HG03520 (cell line): ENCODE results near the gene WNK2.

Experiments used
- ATAC-seq: cut with Tn5 transposase; IDR thresholded peaks from one replicate; pipeline ENCODE4 v1.9.1; 2021; ENCODE audit warnings: mild to moderate bottlenecking, moderate library complexity; ENCODE audit not compliant: unreplicated experiment

WNK2 gene

DNA sequence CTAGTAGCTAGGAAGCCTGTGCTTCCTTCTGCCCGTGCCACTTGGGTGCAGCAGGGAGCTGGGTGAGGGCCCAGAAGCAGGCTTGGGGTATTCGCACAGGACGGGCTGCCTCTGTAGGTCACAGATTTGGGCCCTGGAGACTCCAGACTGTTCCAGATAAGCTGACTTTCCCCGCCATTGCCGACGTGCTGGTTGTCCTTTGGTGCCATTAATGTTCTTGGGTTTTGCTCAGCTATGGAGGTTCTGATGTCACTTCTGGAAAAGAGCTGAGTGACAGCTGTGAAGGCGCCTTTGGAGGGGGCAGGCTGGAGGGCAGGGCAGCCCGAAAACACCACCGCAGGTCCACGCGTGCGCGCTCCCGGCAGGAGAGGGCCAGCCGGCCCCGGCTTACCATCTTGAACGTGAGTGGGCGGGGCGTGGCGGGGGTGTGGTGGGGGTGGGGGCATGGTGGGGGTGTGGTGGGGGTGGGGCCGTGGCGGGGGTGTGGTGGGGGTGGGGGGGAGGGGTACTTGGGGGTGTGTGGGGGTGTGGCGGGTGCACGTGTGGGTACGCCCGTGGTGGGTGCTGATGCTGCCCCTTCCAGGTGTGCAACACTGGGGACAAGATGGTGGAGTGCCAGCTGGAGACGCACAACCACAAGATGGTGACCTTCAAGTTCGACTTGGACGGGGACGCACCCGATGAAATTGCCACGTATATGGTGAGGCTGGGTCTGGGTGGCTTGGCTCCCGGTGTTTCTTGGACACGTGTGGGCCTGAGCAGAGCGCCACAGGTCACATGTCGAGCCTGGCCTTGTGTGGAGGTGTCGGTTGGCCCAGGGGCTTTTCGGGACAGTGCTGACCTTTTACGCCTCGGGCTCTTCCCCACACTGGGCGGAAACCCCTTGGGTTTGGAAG, 79.6 kb downstream of the WNK2 start:
- ATAC-seq, result no peak

DNA sequence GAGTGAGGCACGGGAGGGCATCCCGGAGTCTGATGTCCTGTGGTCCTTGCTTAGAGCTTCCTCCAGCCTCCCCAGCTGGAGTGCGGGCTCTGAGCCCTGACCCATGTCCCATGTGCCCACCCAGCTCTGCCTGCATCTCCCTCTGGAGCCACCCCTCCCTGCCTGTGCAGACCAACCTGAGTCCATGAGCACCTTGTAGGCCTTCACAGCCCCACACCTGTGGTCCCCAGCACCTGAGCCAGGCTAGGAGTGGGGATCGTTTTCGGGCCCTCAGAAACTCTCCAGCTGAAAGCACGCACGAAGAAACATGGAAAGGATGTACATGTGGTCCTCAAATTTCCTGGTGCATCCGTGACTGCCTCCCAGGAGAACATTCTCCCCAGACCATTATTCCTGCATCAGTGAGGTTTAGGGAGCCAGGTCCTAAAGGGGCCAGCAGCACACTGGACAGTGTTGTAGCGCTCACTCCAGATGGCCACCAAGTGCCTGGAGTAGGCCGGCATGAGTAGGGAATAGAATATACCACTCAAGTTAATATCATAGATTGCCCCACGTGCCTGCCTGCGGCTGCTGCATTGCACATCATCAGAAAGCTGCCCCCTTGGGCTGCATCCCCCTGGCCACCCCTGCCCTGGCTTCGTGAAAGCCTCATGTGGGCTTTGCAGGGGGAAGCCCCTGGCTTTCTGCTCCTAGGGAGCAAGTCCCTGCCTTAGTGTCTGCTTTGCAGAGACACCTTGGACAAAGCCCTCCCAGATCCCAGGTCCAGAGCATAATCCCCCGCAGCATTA, 80.6 kb downstream of the WNK2 start:
- ATAC-seq, result no peak

DNA sequence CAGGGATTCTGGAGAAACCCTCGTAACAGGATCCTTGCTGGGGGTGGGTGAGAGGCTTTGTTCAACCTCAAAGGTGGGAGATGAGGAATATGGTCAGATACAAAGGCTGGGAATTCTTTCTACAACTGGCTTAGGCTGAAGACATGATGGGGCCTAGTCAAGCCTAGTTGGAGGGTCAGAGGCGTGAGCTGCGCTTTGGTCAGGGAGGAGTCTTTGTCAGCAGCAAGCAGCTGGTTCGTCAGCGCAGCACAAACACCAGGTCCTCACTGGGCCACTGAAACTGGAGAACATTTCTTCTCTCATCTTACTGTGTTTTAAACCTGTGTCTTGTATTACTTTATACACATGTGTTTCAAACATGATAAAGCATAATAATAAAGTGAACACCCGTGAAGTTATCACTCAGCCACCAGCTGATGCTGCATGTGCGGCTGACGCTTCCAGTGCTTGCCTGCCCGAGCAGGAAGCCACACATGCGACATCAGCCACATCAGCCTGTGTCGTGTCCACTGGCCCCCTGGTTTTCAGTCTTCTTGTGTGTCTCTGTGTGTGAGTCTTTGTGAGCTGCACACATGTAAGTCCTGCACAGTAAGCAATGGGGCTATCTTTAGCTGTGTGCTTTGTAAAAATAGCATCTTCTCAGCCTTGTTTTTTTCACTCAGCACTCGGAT, 81.5 kb downstream of the WNK2 start:
- no peak for ATAC-seq

DNA sequence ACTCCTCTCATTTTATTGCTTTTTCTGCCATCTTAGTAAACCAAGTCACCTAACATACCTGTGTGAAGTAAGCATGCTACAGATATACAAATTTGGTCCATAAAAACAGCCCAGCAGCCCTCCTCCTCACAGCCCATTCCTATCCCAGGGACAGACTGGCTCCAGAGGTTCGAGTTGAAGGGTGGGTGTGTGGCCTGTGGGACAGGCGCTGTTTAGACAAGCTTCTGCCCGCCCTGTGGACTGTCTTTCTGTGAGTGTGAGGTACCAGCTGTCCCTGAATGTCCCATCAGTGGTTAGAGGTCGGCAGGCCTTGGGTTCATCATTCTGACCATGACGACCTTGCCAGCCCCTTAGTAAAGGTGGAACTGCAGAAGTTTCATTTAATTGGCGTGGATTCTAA, 82.0 kb downstream of the WNK2 start:
- ATAC-seq, result no peak

DNA sequence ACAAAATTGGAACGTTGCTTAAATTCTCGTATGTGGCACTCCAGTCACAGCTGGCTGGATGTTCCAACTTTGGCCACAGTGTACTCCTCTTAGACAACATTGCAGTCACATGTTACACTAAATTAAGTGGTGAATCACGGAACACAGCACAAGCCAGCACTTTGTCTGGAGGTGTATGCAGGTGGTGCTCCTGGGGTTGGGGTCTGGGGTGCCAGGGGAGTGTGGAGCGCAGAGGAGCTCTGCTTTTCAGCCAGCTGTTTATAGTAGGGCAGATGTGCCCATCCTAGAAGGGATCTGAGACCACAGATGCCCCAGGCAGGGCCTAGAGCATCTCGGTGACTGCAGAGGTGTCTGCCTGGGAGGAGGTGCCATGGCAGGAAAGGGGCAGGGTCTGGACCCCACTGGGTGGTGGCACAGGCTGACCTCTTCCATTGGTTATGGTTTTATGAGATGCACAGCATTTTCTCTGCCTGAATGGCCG, 82.6 kb downstream of the WNK2 start:
- no peak for ATAC-seq

DNA sequence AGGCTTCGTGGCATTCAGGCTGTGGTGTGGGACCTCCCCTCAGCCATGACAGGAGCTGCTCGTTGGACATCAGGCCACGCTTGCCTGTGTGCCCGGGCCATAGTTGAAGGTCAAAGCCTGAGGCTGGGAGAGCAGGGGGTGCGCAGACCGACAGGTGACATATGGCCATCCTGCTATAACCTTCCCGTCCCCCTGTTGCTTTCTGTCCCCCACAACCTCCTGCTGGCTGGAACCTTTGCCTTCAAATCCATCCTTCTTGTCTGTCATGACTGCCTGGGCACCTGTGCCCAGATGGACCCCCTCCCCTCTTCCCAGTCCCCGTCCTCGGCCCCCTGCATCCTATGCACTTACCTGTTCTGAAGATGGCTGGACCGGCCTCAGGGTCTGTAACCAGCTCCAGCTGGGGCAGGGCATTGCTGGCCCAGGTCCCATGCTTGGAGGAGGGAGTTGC, 83.2 kb downstream of the WNK2 start:
- ATAC-seq, result no peak

DNA sequence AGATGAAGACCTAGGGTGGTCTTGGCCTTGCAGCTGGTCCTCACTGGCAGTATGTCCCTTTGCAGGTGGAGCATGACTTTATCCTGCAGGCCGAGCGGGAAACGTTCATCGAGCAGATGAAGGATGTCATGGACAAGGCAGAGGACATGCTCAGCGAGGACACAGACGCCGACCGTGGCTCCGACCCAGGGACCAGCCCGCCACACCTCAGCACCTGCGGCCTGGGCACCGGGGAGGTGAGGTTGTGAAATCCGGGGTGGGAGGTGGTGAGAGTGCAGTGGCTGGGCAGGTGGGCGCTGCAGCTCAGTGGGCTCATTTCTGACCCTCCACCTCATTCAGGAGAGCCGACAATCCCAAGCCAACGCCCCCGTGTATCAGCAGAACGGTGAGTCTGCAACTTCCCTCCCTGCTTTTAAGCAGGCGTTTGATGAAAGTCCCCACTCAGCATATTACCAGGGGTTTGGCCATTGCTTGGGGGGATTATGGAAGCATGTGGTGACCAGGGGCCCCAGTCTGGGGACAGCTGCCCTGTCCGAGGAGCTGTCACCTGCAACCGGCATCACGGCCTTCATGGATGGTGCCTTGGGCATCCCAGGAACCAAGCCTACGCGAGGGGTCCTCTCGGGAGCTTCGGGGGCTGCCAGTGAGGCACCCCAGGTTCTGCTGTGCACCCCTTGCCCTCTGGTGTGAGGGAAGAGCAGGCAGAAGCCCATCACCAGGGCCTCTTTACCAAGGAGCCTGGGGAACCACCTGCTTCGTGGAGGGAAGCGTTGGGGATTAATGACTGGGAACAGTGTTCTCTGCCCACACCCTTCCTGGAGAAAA, 84.0 kb downstream of the WNK2 start:
- ATAC-seq, result no peak

DNA sequence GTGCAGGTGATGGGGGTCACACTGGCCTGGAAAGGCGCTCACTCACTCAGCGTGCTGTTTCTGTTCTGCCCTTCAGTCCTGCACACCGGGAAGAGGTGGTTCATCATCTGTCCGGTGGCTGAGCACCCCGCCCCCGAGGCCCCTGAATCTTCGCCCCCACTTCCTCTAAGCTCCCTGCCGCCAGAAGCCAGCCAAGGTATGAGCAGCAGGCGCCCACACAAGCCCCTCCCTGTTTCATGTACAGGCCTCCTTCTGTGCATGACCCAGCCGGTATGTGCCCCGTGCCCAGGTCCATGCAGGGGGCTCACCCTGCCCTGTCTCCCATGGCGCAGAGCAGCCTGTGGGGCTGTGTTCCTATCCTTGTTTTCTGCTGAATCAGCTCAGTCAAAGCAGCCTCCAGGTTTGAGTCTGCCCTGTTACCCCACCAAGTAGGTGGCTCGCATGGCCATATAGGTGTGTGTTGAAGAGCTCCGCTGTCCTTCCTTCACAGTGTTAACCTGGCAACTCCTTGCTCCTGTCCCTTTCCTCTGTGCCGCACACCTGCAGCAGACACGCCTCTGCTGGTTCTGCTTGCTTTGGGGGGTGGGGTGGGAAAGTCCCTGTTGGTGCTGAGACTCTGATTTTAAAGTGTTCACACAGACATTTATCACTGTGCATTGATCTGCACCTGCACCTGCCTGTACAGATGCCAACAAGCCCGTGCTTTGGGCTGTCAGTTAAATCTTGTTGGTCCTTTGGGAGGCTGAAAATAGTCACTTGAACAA, 84.8 kb downstream of the WNK2 start:
- ATAC-seq, result no peak

DNA sequence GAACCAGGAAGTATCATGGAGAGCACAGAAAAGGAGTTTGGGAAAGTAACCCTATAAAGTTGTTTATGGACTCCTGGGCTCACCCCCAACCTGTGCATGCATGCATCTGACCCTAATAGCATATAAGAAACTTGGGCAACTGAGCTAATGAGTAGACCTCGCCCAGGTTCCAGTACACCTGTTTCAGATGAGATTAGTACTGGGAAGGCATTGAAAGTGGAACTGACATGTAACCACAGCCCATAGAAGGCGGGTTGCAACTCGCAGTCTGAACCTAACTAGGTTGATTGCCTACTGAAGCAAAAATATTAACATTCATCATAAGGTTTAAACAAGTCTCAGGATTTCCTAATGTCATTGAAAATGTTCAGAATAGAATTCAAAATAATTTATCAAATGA, 87.0 kb downstream of the WNK2 start:
- ATAC-seq, result no peak

DNA sequence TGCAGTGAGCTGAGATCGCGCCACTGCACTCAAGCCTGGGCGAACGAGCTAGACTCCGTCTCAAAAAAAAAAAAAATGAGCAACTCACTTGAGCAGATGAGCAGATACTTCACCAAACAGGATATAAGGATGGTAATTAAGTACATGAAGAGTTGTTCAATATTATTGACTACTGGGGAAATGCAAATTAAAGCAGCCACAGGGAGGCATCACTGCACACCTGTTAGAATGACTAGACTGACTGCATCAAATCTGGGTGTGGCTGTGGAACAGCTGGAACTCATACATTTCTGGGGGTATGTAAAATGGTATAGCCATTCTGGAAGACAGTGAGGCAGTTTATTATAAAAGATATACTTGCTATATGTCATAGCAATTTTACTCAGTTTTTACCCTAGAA, 93.0 kb downstream of the WNK2 start:
- no peak for ATAC-seq

DNA sequence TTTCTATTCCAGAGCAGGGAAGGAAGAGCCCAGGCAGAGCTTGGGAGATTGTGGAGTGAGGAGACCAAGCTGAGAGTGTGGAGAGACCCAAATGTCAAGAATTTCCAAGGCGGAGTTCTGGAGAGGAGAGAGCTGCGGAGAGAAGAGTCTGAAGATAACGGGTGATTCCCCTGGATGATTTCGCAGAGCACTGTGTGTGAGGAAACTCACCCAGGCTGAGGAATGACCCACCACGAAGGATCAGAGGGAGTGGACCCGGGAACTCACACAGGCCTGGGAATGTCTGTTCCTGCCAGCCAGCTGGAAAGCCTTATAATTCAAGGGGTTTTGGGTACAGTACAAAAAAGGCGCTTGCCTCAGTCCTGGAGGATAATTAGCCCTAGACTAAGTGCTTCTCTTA, 94.2 kb downstream of the WNK2 start:
- no peak for ATAC-seq

DNA sequence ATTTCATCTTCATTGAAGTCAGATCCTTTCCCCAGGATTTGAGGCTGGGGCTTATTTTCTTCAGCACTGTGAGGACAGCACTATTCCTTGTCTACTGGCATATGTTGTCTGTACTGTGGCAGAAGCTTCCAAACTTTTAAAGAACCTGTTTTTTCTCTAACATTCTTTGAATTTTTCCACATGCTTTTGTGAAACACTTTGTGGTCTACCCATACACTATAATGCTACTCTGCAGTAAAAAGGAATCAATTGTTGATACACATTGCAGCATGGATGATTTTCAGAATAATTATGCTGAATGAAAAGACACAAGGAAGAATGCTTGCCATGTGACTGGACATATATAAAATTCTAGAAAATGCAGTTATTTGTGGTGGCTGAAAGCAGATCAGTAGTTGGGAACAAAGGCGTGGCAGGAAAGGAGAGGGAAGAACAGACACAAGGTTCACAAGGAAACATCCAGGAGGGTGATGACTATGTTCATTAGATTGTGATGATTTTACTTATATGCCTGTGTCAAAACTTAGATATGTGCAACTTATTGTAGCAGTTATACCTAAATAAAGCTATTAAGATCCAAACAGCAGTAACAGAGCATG, 96.8 kb downstream of the WNK2 start:
- ATAC-seq, result no peak

DNA sequence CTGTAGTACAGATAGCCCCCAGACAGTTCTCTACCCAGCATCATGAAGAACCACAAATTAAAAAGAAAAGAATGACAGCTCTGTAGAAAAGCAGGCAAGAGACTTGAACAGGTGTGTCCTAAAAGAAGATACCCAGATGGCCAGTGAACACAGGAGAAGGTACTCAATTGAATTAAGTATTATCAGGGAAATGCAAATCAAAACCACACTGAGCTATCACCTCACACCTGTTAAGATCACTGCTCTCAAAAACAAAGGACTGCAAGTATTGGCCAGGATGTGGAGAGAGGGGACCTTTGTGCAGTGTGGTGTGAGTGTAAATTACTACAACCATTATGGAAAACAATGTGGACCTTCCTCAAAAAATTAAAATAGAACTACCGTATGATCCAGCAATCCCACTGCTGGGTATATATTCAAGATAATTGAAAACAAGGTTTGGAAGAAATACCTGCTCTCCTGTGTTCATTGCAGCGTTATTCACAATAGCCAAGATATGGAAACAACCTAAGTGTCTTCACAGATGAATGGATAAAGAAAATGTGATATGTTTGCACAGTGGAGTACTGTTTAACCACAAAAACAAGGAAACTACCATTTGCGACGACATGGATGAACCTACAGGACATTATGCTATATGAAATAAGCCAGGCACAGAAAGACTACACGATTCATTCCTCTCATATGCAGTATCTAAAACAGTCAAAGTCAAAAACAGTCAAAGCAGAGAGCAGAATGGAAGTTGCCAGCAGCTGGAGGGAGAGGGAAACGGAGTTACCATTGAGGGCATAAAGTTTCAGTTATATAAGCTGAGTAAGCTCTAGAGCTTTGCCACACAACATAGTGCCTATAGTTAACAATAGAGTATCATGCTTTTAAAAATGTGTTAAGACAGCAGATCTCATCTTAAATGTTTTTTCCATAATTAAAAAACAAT, 102.6 kb downstream of the WNK2 start:
- ATAC-seq, result no peak

DNA sequence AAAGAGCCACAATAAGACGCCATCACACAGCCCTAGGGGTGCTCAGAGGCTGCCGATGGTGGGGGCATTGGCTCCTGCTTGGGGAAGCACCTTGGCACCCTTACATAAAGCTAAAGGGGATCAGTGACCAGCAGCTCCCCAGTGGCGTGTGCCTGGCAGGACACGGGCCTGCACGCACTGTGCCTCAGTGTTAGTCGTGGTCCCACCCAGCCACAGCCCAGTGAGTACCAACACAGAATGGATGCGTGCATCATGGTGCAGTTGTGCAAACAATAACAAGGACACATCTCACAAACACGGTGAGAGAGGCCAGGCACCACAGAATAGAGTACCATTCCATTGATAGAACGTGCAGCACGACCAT, 103.2 kb downstream of the WNK2 start:
- ATAC-seq, result no peak

DNA sequence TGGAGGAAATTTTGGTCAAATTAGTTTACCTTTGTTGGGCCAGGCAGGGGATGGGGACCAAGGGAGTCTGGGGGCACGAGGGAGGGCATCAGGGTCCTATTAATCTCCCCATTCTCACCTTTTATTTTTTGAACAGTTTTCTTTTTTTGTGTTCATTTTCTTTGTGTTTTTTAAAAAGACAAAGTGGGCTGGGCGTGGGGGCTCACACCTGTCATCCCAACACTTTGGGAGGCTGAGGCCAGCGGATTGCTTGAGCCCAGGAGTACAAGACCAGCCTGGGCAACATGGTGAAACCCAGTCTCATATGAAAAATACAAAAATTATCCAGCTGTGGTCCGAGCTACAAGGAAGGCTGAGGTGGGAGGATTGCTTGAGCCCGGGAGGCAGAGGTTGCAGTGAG, 103.7 kb downstream of the WNK2 start:
- no peak for ATAC-seq

DNA sequence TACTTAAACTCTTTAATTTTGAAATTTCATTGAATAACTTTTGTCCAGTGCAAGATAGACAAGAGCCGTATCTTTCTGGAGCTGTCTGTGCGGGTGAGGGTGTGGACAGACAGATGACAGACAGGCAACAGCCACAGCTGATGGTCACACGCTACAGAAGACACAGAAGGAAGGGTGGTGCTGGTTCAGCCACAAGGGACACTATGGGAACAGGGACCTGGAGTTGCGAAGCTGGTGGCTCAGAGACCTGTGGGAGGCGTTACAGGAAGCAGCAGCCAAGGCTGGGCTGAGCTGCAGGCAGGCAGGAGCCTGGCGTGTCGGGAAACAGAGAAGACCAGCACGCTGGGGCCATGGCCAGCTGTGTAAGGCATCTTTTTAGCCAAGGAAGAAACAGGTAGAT, 104.4 kb downstream of the WNK2 start:
- ATAC-seq, result no peak

DNA sequence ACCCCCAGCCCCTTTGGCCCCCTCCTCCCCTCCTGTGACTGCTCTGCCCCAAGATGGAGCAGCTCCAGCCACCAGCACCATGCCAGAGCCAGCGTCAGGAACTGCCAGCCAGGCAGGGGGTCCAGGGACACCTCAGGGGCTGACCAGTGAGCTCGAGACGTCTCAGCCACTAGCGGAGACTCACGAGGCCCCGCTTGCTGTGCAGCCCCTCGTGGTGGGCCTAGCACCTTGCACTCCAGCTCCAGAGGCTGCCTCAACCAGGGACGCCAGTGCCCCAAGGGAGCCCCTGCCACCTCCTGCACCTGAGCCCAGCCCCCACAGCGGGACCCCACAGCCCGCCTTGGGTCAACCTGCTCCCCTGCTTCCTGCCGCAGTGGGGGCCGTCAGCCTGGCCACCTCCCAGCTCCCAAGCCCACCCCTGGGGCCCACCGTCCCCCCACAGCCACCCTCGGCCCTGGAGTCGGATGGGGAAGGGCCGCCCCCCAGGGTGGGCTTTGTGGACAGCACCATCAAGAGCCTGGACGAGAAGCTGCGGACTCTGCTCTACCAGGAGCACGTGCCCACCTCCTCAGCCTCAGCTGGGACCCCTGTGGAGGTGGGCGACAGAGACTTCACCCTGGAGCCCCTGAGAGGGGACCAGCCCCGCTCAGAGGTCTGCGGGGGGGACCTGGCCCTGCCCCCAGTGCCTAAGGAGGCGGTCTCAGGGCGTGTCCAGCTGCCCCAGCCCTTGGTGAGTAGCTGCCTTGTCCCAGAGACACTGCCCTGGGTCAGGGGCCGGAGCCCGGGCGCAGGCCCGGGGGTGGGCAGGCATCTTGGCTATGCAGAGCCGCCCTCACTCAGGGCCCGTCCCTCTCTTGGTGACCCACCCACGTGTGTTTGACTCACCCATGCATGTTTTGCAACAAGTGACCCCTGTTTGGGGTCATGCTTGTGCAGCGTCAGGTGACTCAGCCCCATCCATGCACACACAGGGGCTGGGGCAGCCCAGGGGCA, 105.2 kb downstream of the WNK2 start:
- ATAC-seq, result no peak
